Choroid plexus epithelial cell (primary cell): Measurements from ENCODE around the gene FCHO1.
"Not testable (repeated sequence)": the region's sequence is repeated elsewhere in the genome, so short reads cannot be mapped to it uniquely, and the experiment has no call there.

Experiments used
- DNase-seq: peaks from one replicate; pipeline ENCODE4 v3.0.0-alpha.2; 2010; ENCODE audit warnings: low read depth
- H3K4me3 ChIP-seq: 2 replicates; pipeline ENCODE4 v1.5.1; 2011; ENCODE audit warnings: low read depth, mild to moderate bottlenecking, control low read depth, low read length, moderate library complexity
- TF ChIP-seq, protein P1 (sequence below): conservative IDR thresholded peaks from 2 replicates; pipeline ENCODE4 v1.5.1; 2011; ENCODE audit warnings: low read depth, mild to moderate bottlenecking, control low read depth, inconsistent platforms, low read length, moderate library complexity

FCHO1 gene

DNA sequence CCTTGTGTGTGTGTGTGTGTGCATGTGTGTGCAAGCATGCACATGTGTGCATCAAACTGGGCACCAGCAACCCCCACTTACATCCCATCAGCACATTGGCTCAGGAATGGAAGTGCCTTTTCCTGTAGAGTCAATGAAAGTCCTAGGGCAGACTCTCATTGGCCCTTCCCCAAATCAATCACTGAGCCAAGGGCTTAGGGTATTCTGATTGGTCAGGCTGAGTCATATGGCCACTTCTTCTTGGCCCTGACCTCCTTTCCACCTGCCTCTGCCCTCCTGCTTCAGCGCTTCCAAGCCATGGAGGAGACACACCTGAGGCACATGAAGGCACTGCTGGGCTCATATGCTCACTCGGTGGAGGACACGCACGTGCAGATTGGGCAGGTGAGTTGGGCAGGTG is 20.9 kb downstream of the FCHO1 start:
- TF ChIP-seq, protein P1, sequence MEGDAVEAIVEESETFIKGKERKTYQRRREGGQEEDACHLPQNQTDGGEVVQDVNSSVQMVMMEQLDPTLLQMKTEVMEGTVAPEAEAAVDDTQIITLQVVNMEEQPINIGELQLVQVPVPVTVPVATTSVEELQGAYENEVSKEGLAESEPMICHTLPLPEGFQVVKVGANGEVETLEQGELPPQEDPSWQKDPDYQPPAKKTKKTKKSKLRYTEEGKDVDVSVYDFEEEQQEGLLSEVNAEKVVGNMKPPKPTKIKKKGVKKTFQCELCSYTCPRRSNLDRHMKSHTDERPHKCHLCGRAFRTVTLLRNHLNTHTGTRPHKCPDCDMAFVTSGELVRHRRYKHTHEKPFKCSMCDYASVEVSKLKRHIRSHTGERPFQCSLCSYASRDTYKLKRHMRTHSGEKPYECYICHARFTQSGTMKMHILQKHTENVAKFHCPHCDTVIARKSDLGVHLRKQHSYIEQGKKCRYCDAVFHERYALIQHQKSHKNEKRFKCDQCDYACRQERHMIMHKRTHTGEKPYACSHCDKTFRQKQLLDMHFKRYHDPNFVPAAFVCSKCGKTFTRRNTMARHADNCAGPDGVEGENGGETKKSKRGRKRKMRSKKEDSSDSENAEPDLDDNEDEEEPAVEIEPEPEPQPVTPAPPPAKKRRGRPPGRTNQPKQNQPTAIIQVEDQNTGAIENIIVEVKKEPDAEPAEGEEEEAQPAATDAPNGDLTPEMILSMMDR = no peak
- no peak overlapping the region for H3K4me3 ChIP-seq
- peak; percentile 43 for DNase-seq

DNA sequence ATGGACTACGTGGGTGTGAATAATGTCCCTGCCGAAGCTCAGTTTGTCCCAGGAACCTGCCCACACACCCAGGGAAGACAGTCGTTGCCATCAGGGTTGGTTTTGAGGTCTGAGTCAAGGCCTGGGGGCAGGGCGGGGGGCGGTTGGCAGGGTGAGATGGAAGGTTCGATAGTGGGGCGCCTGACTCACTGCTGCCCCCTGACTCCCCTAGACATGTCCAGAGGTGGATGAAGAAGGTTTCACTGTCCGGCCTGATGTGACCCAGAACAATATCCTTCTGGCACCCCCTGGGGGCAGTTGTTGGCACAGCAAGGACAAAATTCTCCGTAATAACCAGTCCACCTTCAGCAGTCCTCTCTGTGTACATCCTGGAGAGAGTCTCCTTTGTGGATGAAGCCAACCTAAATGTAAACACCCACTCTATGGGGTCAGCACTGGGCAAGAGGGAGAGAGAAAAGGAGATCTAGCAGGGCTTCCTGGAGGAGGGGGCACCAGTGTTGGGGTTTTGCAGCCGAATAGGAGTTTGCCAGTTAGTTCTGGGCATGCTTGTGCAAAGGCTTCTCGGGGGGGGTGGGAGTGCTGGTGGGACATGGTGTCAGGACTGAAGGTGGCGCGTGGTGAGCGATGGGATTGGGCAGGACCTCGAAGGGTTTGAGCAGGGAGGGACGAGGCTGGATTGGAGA is 24.1 kb downstream of the FCHO1 start:
- peak; percentile 52 for DNase-seq
- TF ChIP-seq, protein P1 = peak; percentile 79

DNA sequence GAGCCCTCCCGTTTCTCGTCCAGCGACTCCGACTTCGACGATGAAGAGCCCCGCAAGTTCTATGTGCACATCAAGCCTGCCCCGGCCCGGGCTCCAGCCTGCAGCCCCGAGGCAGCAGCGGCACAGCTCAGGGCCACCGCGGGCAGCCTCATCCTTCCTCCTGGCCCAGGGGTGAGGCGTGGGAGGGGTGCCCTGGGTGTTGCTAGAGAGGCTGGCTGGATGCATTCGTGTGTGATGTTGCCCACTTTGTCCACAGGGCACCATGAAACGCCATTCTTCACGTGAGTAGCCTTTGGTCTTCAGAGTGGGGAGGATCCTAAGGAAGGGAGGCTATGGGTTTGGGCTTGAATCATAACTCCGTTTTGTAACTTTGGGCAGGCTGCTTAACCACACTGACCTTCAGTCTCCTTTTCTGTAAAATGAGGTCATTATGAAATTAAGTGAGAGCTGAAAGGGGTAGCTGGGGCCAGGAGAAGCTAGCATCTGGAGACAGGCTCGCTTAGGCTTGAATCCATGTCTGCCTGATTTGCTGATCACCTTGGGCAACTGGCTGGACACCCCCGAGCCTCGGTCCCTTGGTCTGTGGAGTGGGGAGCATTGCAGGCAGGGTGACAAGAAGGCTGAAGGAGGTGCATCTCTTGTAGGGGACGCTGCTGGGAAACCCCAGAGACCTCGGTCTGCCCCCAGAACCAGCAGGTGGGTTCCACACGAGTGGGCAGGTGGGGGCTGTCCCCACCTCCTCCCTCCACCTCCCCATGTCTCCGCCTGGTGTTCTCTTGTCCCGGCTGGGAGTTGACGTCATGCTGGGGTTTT is 24.9 kb downstream of the FCHO1 start:
- peak; percentile 46 for DNase-seq
- TF ChIP-seq, protein P1 = no peak
- no peak overlapping the region for H3K4me3 ChIP-seq

More for the DNA sequence above, 24.1 kb downstream of the FCHO1 start:
- no peak overlapping the region for H3K4me3 ChIP-seq

DNA sequence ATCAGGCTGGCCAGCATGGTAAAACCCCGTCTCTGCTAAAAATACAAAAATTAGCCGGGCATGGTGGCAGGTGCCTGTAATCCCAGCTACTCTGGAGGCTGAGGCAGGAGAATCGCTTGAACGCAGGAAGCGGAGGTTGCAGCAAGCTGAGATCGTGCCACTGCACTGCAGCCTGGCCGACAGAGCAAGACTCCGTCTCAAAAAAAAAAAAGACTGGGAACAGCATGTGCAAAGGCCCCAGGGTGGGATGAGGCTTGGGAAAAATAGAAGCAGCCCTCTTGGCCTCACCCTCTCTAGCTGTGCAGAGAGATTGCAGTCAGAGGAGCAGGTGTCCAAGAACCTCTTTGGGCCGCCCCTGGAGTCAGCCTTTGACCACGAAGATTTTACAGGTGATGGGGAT is 26.6 kb downstream of the FCHO1 start:
- DNase-seq, H3K4me3 ChIP-seq: not testable (repeated sequence)

DNA sequence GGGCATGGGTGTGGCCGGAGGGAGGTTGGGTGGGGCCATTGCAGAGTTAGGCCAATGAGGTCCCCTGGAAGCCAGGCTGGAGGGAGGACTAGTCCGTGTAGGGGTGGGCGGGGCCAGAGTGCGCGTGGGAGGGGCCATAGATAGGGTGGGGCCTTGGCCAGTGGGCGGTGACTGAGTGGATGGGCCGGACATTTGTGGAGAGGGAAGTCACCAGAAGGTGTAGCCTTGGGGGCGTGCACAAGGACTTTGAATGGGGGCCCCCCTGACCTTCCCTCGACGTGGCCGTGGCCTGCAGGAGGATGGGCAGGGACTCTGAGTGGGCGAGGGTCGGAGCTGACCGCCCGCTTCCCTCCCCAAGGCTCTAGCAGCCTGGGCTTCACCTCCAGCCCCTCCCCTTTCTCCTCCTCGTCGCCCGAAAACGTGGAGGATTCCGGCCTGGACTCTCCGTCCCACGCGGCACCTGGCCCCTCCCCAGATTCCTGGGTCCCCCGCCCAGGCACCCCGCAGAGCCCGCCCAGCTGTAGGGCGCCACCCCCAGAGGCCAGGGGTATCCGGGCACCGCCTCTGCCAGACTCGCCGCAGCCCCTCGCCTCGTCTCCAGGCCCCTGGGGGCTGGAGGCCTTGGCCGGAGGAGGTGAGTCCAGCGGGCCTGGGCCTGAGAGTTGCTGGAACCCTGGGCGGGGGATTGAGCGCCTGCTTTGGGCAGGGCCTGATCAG is 27.1 kb downstream of the FCHO1 start:
- peak overlapping the region; percentile 39 for H3K4me3 ChIP-seq
- TF ChIP-seq, protein P1 = no peak
- peak; percentile 68 for DNase-seq

DNA sequence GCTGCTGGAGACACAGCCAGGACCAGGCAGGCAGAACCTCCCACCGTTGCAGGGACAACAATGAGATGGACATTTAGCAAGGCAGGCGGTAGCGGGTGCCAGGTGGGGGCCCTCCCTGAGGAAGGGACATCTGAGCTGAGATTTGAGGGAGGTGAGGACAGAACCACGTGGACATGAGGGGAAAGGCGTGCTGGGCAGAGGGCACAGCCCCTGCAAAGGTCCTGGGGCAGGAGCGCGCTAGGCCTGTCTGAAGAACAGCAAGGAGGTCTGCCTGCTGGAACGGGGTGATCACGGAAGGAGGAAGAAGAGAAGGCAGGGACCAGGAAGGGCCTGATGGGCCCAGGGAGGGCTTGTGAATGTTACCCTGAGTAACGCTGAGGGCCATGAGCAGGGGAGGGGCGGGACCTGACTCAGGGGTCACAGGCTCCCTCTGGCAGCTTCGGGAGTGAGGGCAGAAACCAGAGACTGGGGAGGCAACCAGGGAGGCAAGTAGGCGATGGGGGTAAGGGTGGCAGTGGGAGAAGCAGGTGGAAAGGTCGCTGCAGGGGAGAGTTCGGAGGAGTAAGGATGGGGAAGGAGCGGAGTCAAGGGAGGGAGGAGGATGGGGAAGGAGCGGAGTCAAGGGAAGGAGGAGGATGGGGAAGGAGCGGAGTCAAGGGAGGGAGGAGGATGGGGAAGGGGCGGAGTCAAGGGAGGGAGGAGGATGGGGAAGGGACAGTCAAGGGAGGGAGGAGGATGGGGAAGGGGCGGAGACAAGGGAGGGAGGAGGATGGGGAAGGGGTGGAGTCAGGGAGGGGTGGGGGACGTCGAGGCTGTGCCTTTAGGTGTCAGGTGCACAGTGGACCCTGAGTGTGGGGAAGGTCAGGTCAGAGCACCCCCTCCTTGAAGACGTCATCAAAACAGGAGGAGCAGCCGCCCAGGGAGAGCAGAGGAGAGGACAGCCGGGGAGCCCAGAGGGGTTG is 28.0 kb downstream of the FCHO1 start:
- TF ChIP-seq, protein P1 = no peak
- H3K4me3 ChIP-seq = peak overlapping the region; percentile 39
- DNase-seq = peak; percentile 65
